ENCODE measurements around the gene EXOSC7.

EXOSC7 gene

DNA sequence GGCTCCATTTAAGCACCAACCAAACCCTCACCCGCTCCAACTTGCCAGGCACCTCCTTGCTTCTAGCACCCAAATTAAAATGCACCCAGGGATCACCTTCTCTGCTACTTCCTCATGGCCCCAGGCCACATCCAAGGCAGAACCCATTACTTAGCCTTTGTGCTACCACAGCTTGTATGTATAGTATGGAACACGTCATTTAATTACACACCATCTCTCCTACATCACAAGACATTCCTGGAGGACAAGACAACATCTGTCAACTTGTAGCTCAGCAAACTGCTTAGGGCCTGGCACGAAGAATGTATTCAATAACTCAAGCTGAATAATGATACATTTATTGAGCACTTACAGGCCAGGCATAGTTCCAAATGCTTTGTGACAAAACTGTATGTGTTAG, 23.4 kb upstream of the EXOSC7 start:
- H3K36me3 Mint-ChIP-seq (ENCODE audit: low read depth) = peaks cover 26% of the 10 kb centered on the region
- H3K27me3 Mint-ChIP-seq = no peaks in the 10 kb centered on the region
- intact Hi-C loops (cut with micrococcal nuclease) = no loop called here
- H3K4me1 Mint-ChIP-seq (ENCODE audit: low read depth) = peaks cover 42% of the 10 kb centered on the region
- H3K27ac Mint-ChIP-seq = no peak overlapping the region
- H3K9me3 Mint-ChIP-seq = no peaks in the 10 kb centered on the region
- no peak overlapping the region for H3K4me3 Mint-ChIP-seq

DNA sequence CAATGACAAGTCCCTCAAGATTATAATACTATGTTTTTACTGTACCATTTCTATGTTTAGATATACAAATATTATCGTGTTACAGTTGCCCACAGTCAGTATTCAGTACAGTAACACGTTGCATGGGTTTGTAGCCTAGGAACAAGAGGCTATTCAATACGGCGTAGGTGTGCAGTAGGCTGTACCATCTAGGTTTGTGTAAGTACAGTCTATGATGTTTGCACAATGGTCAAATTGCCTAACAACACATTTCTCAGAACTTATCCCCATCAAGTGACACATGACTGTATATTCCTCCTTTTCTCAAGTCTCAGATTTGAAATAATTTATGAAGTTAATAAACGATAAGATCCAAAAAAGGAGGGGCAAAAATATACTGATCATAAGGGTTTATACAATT, 21.7 kb upstream of the EXOSC7 start:
- Mint-ChIP-seq H3K4me3 (no peak overlapping the region), H3K36me3 (ENCODE audit: low read depth) (peaks cover 43% of the 10 kb centered on the region), H3K27me3 (no peaks in the 10 kb centered on the region), H3K9me3 (no peaks in the 10 kb centered on the region), H3K27ac (peak overlapping the region; percentile 66), H3K4me1 (ENCODE audit: low read depth) (peaks cover 43% of the 10 kb centered on the region)
- intact Hi-C loops (cut with micrococcal nuclease) = no loop called here

GRCh38 chr3:44954962-44955361, 21.1 kb upstream of the EXOSC7 start:
- no peaks in the 10 kb centered on the region for H3K27me3 Mint-ChIP-seq

DNA sequence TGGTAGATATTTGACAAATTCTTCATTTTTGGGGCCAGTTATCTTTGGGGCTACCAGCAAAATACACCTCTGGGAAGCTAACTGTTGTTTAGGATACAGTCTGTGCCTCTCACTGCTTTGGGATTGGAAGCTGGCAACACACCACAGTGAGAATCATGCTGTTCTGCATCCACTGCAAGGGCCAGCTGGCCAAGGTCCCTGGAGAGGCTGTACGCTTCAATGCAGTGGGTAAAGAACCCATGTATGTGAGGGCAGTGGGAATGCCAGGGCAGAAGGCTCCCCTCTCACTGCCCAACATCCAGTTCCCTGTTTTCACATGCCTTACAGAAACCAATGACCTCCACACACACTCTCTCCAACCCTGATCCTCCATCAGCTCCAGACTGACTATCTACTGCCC, 20.1 kb upstream of the EXOSC7 start:
- Mint-ChIP-seq H3K4me1 (ENCODE audit: low read depth) (peaks cover 48% of the 10 kb centered on the region), H3K27me3 (no peaks in the 10 kb centered on the region), H3K27ac (no peak overlapping the region), H3K4me3 (no peak overlapping the region), H3K36me3 (ENCODE audit: low read depth) (peaks cover 43% of the 10 kb centered on the region), H3K9me3 (no peaks in the 10 kb centered on the region)
- intact Hi-C loops (cut with micrococcal nuclease) = no loop called here

More at GRCh38 chr3:44954962-44955361, 21.1 kb upstream of the EXOSC7 start:
- intact Hi-C loops (cut with micrococcal nuclease) = no loop called here
- Mint-ChIP-seq H3K27ac (peak overlapping the region; percentile 66), H3K4me3 (no peak overlapping the region), H3K36me3 (ENCODE audit: low read depth) (peaks cover 43% of the 10 kb centered on the region), H3K9me3 (no peaks in the 10 kb centered on the region), H3K4me1 (ENCODE audit: low read depth) (peaks cover 43% of the 10 kb centered on the region)

DNA sequence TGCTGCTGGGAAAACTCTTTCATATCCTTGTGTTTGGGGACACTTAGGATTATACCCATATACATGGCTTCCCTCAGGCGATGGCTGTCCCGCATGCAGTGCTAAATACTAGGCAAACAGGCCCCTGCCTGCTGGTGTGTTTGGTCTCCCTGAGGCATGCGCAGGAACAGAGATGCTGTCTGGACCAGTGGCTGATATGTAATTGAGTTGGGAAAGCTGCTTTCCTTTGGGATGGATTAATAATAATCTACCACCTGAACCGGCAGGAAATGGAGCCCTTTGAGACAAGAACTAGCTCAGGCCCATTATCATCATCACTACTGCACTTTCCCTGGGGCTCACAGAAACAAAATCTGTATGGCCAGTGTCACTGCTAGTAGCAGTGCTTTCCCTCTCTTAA, 18.1 kb upstream of the EXOSC7 start:
- H3K27ac Mint-ChIP-seq = no peak overlapping the region
- no peak overlapping the region for H3K4me3 Mint-ChIP-seq
- H3K36me3 Mint-ChIP-seq (ENCODE audit: low read depth) = peaks cover 29% of the 10 kb centered on the region
- intact Hi-C loops (cut with micrococcal nuclease) = no loop called here
- H3K27me3 Mint-ChIP-seq = no peaks in the 10 kb centered on the region
- H3K9me3 Mint-ChIP-seq = no peaks in the 10 kb centered on the region
- H3K4me1 Mint-ChIP-seq (ENCODE audit: low read depth) = peaks cover 46% of the 10 kb centered on the region

- H3K4me1 Mint-ChIP-seq (ENCODE audit: low read depth) = peaks cover 50% of the 10 kb centered on the region
Measured at GRCh38 chr3:44958386-44958785, 17.7 kb upstream of the EXOSC7 start.

DNA sequence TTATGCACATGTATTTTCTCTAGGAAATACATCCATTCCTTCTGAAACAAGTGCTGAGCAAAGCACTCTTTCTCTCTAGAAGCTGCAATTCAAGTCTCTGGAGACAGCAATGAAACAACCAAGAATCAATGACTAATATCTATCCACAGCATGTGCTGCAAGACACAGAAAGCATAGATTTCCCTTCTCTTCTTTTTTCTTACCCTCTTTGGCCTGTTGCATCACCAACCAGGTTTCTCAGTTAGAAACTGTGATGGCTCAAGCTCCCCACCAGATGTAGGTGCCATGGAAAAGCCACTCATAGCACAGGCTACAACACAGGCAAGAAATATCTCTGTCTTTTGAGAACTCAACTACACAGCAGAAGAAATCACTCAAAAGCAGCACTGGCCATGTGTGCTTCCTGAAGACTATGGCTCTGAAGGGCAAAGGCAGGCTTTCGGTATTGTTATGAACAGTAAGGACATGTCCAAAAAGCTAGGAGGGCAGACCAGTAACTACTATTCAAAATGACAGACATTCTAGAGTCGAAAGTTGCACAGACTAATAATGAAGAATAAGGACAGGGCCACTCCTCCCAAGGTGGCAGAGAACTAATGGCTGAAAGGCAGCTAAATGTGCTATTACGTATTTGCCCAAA, 15.5 kb upstream of the EXOSC7 start:
- no peak overlapping the region for H3K27ac Mint-ChIP-seq
- no peak overlapping the region for H3K4me3 Mint-ChIP-seq
- H3K36me3 Mint-ChIP-seq (ENCODE audit: low read depth) = peaks cover 38% of the 10 kb centered on the region
- H3K4me1 Mint-ChIP-seq (ENCODE audit: low read depth) = peaks cover 63% of the 10 kb centered on the region
- intact Hi-C loops (cut with micrococcal nuclease) = no loop called here
- H3K9me3 Mint-ChIP-seq = no peaks in the 10 kb centered on the region
- H3K27me3 Mint-ChIP-seq = no peaks in the 10 kb centered on the region

More at GRCh38 chr3:44958386-44958785, 17.7 kb upstream of the EXOSC7 start:
- H3K36me3 Mint-ChIP-seq (ENCODE audit: low read depth) = peaks cover 29% of the 10 kb centered on the region
- H3K9me3 Mint-ChIP-seq = no peaks in the 10 kb centered on the region
- intact Hi-C loops (cut with micrococcal nuclease) = no loop called here
- H3K27ac Mint-ChIP-seq = no peak overlapping the region
- H3K4me3 Mint-ChIP-seq = no peak overlapping the region
- H3K27me3 Mint-ChIP-seq = no peaks in the 10 kb centered on the region

DNA sequence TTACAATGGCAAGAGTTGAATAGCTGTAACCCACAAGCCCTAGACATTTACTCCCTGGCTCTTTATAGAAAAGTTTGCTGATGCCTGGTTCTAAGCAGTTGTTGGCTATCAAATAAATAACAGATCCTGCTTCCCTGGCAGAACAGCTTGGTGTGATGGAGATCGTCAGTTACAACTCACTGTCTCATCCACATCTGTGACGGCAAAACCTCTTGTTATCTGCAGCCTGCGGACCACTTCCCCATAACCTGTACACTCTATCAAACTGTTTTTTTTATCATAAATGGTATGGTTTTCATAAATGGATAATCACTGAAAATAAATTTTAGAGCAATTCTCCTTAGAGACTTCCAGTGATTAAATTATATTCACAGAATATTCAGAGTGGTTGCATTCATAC, 14.2 kb upstream of the EXOSC7 start:
- peaks cover 59% of the 10 kb centered on the region for H3K4me1 Mint-ChIP-seq (ENCODE audit: low read depth)
- H3K36me3 Mint-ChIP-seq (ENCODE audit: low read depth) = peaks cover 34% of the 10 kb centered on the region
- no peak overlapping the region for H3K4me3 Mint-ChIP-seq
- no peak overlapping the region for H3K27ac Mint-ChIP-seq
- no peaks in the 10 kb centered on the region for H3K27me3 Mint-ChIP-seq
- no peaks in the 10 kb centered on the region for H3K9me3 Mint-ChIP-seq
- intact Hi-C loops (cut with micrococcal nuclease) = no loop called here

GRCh38 chr3:44962621-44963393, 13.2 kb upstream of the EXOSC7 start:
- Mint-ChIP-seq H3K9me3 (no peaks in the 10 kb centered on the region), H3K4me1 (ENCODE audit: low read depth) (peaks cover 60% of the 10 kb centered on the region), H3K36me3 (ENCODE audit: low read depth) (peaks cover 25% of the 10 kb centered on the region), H3K4me3 (no peak overlapping the region), H3K27ac (peak overlapping the region; percentile 39), H3K27me3 (no peaks in the 10 kb centered on the region)
- intact Hi-C loops (cut with micrococcal nuclease) = no loop called here

DNA sequence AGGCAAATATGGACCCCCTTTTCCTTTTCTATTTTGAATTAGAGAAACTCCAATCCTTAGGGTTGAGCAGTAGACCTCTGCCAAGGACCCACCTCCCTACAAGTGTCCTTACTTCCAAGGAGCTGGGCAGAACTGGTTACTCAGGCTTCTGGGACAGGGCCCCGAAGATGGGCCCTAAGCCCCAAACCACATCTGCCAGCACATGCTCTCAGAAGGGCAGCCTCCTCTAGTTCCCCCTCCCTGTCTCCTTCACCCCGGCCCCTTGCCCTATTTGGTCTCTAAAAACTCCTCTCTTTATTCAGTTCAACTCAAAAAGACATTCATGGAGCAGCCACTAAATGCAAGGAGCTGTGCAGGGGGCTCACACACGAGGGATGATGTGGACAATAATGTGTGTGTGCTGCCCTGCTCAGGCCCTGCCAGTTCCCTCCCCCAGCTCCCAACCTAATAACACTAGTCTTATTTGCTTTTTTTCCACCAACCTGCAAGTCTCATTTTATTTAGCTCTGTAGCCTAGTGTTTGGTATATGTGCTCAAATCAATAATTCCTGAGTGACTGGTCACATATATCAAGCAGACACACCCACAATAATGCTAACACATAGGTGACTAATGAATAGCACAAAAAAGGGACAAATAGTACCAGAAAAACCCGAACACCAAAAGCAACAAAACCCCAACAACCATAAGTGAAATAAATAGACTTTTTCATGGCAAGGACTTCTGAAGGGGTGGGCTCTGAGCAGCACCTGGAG, 12.3 kb upstream of the EXOSC7 start:
- peaks cover 69% of the 10 kb centered on the region for H3K4me1 Mint-ChIP-seq (ENCODE audit: low read depth)
- peak overlapping the region; percentile 39 for H3K27ac Mint-ChIP-seq

GRCh38 chr3:44965165-44965564, 10.9 kb upstream of the EXOSC7 start:
- Mint-ChIP-seq H3K9me3 (no peaks in the 10 kb centered on the region), H3K4me1 (ENCODE audit: low read depth) (peaks cover 82% of the 10 kb centered on the region), H3K36me3 (ENCODE audit: low read depth) (peaks cover 10% of the 10 kb centered on the region), H3K4me3 (no peak overlapping the region), H3K27ac (no peak overlapping the region), H3K27me3 (no peaks in the 10 kb centered on the region)
- intact Hi-C loops (cut with micrococcal nuclease) = no loop called here

More for the DNA sequence above, 12.3 kb upstream of the EXOSC7 start:
- Mint-ChIP-seq H3K9me3 (no peaks in the 10 kb centered on the region), H3K27me3 (no peaks in the 10 kb centered on the region), H3K4me3 (no peak overlapping the region), H3K36me3 (ENCODE audit: low read depth) (peaks cover 16% of the 10 kb centered on the region)
- intact Hi-C loops (cut with micrococcal nuclease) = no loop called here

DNA sequence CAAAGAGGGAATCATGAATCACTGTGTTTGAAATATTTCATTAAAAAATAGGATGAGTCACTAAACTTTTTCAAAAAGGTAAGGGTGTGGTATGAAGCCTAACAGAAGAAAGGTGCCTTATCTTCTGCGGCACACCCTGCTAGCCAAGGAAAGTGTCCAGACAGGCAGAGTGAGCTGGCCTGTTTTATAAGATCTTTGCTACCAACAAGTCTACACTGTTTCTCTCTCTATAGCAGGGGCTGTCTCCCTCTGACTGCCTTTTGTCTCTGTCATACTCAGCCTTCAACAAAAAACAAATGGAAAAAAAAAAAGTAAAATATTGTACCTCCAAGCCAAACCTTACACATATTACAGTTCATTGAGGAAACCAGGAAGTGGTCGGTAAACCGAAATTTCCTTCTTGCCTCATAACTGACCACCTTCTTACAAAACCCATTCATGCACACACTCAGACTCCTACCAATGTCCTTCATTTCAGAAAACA, 9.2 kb upstream of the EXOSC7 start:
- H3K36me3 Mint-ChIP-seq (ENCODE audit: low read depth) = peaks cover 14% of the 10 kb centered on the region
- H3K27me3 Mint-ChIP-seq = no peaks in the 10 kb centered on the region
- no peak overlapping the region for H3K27ac Mint-ChIP-seq
- H3K4me1 Mint-ChIP-seq (ENCODE audit: low read depth) = peaks cover 78% of the 10 kb centered on the region
- no peaks in the 10 kb centered on the region for H3K9me3 Mint-ChIP-seq
- H3K4me3 Mint-ChIP-seq = no peak overlapping the region
- intact Hi-C loops (cut with micrococcal nuclease) = no loop called here

DNA sequence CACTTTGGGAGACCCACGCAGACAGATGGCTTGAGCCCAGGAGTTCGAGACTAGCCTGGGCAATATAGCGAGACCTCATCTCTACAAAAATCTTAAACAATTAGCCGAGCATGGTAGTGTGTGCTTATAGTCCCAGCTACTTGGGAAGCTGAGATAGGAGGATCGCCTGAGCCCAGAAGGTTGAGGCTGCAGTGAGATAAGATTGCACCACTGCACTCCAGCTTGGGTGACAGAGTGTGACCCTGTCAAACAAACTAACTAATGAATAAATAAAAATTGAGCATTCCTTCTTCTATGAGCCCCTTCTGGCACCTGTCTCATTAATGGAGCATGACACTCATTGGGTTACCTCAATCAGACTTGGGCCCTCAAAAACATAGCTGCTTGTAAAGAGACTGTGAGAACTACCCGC, 7.6 kb upstream of the EXOSC7 start:
- no peaks in the 10 kb centered on the region for H3K9me3 Mint-ChIP-seq
- no peak overlapping the region for H3K4me3 Mint-ChIP-seq
- H3K27me3 Mint-ChIP-seq = no peaks in the 10 kb centered on the region
- H3K4me1 Mint-ChIP-seq (ENCODE audit: low read depth) = peaks cover 62% of the 10 kb centered on the region
- H3K27ac Mint-ChIP-seq = no peak overlapping the region
- peaks cover 14% of the 10 kb centered on the region for H3K36me3 Mint-ChIP-seq (ENCODE audit: low read depth)
- intact Hi-C loops (cut with micrococcal nuclease) = no loop called here
